GM13976 (cell line): ENCODE results near the gene AWAT2.

ENCODE experiments used
- DNase-seq: peaks from one replicate; pipeline ENCODE4 v3.0.0; 2012; ENCODE audit warnings: low spot score
- in situ Hi-C: fragments of 300-500 bp; cut with MboI; formaldehyde crosslinking; loops from one replicate; pipeline ENCODE4 v1.12.0; 2022; ENCODE audit warnings: low sequenced_read_pairs, mixed read lengths, inconsistent platforms; ENCODE audit not compliant: unreplicated experiment
- TF ChIP-seq, protein P1 (sequence below): IDR thresholded peaks from 2 replicates; pipeline ENCODE4 v1.5.1; 2012; ENCODE audit warnings: borderline replicate concordance, mild to moderate bottlenecking; ENCODE audit not compliant: insufficient read depth; ENCODE audit errors: extremely low read depth, missing control alignments, control extremely low read depth

AWAT2 gene

DNA sequence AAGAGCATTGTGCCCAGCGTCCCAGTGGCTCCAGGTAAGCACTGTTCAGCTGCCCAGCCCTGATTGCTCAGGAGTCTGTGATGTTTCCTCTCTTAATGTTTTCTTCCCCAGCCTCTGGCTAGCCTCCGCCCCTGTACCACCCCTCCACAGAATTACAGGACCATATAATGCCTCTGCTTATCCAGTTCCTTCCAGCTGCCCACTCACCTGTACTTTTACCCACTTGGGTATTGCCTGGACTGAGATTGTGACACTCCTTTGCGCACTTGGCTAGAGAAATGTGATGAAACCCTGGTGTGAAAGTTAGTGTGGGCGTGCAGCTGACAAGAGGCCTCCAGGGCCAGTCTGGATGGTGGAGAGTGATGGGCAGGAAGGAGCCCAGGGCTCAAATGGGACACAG, at the start of gene AWAT2:
Gene AWAT2 (minus strand): TSS at position 14 of the 400 bp plus-strand sequence. CDS start 6 bp downstream, at position 8.
- TF ChIP-seq, protein P1, sequence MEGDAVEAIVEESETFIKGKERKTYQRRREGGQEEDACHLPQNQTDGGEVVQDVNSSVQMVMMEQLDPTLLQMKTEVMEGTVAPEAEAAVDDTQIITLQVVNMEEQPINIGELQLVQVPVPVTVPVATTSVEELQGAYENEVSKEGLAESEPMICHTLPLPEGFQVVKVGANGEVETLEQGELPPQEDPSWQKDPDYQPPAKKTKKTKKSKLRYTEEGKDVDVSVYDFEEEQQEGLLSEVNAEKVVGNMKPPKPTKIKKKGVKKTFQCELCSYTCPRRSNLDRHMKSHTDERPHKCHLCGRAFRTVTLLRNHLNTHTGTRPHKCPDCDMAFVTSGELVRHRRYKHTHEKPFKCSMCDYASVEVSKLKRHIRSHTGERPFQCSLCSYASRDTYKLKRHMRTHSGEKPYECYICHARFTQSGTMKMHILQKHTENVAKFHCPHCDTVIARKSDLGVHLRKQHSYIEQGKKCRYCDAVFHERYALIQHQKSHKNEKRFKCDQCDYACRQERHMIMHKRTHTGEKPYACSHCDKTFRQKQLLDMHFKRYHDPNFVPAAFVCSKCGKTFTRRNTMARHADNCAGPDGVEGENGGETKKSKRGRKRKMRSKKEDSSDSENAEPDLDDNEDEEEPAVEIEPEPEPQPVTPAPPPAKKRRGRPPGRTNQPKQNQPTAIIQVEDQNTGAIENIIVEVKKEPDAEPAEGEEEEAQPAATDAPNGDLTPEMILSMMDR: no peak
- no peak for DNase-seq
- in situ Hi-C loops: no loop called here

DNA sequence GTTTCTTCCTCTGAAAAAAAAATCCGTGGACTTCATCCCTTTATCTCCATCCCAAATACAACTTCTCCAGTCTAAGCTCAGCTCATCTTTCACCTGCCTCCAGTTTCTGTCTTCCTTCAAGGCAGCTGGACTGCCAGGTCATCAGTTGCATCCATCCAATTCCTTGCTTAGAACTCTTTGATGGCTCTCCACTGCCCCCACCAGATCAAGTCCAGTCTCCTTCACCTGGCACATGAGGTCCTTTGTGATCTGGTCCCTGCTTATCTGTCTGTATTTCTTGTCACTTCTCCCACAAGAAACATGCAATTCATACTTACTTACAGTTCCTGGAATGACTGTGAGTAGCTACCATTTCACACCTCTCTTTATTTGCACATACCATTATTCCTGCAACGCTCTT, 46.3 kb upstream of the AWAT2 start:
- in situ Hi-C loops: no loop called here
- TF ChIP-seq, protein P1: no peak
- no peak for DNase-seq

DNA sequence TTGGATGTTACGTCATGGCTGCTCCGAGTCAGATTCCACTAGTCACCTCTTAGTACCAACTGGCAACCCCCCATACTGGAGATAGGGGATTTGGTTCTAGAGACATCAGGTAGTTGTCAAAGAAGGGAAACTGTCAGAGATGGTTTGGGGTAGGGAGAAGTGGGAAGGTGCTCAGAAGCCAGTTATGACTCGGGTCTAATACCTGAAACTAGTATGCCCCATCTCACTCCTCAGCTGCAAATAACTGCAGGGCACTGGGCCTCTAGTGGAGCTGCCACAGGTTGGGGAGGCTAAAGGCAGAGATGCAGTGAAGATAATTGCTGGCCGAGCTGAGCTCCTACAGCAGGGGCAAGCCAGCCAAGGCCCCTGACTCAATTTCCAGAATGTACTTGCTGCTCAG, 42.5 kb upstream of the AWAT2 start:
- TF ChIP-seq, protein P1: no peak
- in situ Hi-C loops: no loop called here
- no peak for DNase-seq

- no peak for DNase-seq
- TF ChIP-seq, protein P1: no peak
- in situ Hi-C loops: no loop called here
Measured at GRCh38 chrX:70089604-70090297, 40.0 kb upstream of the AWAT2 start.

DNA sequence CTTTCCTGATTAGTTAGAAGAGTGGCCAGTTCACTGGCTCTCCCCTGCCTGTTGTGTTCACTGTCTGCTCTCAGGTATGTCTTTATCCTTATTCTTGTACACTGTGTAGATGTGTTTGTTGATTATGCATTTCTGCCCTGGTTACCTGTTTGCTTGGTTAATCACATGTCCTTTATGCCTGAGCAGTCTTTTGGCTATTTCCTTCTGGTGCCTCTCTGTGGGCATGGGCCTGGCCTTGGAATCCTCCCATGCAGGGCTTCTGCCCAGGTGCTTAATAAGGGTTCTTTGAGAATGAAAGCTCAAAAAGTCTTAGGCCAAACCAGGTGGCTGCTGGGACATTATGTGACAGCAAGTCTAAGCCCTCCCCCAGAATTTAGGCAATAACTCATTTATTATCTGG, 39.0 kb upstream of the AWAT2 start:
- in situ Hi-C loops: no loop called here

DNA sequence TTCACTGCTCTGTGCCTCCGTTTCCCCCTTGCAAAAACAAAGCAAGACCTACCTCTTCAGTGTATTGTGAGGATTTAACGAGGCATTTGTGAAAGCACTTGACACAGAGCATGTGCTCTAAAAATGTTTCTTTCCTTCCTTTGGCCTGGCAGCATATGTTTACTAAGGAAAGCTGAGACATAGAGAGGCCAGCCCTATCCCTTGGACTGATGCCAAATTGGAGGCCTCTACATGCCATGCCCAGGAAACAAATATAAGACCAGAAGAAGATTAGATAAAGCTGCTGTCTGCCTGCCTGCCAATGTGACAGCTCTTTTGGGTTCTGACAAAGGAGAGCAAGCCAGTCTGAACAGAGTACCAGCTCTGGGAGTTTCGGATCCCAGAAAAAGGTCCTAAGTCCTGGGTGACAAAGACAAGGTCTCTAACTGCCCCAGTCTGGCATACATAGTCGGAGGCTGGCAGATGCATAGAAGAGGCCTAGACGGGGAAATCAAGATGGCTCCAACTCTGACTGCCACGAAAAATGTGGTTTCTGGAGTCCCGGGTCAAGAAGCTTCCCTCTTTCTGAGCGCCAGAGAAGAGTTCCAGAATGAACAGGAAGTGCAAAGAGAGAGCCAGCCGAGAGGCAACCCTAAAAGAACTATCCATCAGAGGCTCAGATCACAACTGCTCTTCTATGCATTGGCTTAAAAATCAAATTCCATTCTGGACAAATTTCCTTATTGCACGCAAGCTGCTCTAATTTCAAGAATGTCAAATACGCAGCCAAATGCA, 38.3 kb upstream of the AWAT2 start:
- in situ Hi-C loops: no loop called here
- TF ChIP-seq, protein P1: no peak
- DNase-seq: no peak

More for the DNA sequence above, 39.0 kb upstream of the AWAT2 start:
- DNase-seq: no peak
- TF ChIP-seq, protein P1: no peak
